Mesenchymal stem cell (in vitro differentiated cells and primary cell): ENCODE data around the gene SKIL.

ENCODE experiments used
- DNase-seq: peaks from one replicate; pipeline ENCODE4 v3.0.0-alpha.2; 2013
- H2AFZ ChIP-seq: one replicate; pipeline ENCODE4 v1.6.1; 2013; ENCODE audit warnings: low read depth, mild to moderate bottlenecking, control low read depth, inconsistent platforms, low read length, moderate library complexity
- H2AK5ac ChIP-seq: 2 replicates; pipeline ENCODE4 v1.6.1; 2013; ENCODE audit warnings: low read length, moderate library complexity, mild to moderate bottlenecking, inconsistent platforms; ENCODE audit not compliant: severe bottlenecking
- H2BK120ac ChIP-seq: one replicate; pipeline ENCODE4 v1.6.1; 2013; ENCODE audit warnings: low read depth, mild to moderate bottlenecking, inconsistent platforms, low read length, moderate library complexity
- H2BK12ac ChIP-seq, 2 experiments: one replicate each; pipeline ENCODE4 v1.6.1; 2013; ENCODE audit warnings: inconsistent platforms in 2 of 2, low read length in 2 of 2, mild to moderate bottlenecking in 2 of 2, moderate library complexity in 2 of 2, control low read depth in 1 of 2
- H2BK15ac ChIP-seq: one replicate; pipeline ENCODE4 v1.6.1; 2013; ENCODE audit warnings: mild to moderate bottlenecking, low read depth, inconsistent platforms; ENCODE audit not compliant: poor library complexity, severe bottlenecking
- H2BK5ac ChIP-seq: 2 replicates; pipeline ENCODE4 v1.6.1; 2013; ENCODE audit warnings: low read depth, mild to moderate bottlenecking, low read length, control low read depth, inconsistent platforms; ENCODE audit not compliant: poor library complexity, severe bottlenecking
- H3K14ac ChIP-seq, 2 experiments: one replicate each; pipeline ENCODE4 v1.6.1; 2013; ENCODE audit warnings: inconsistent platforms in 2 of 2, low read length in 2 of 2, control low read depth in 1 of 2, mild to moderate bottlenecking in 1 of 2, moderate library complexity in 1 of 2
- H3K18ac ChIP-seq, 2 experiments: one replicate each; pipeline ENCODE4 v1.6.1; 2013; ENCODE audit warnings: inconsistent platforms in 2 of 2, low read length in 2 of 2, control low read depth in 1 of 2, low read depth in 1 of 2, mild to moderate bottlenecking in 1 of 2
- H3K23ac ChIP-seq, 2 experiments: one replicate each; pipeline ENCODE4 v1.6.1; 2013; ENCODE audit warnings: inconsistent platforms in 2 of 2, low read length in 2 of 2, mild to moderate bottlenecking in 2 of 2, moderate library complexity in 2 of 2, control low read depth in 1 of 2
- H3K27ac ChIP-seq: 2 replicates; pipeline ENCODE4 v1.5.1; 2013; ENCODE audit warnings: mild to moderate bottlenecking, moderate library complexity, low read length, control low read depth, inconsistent platforms; ENCODE audit not compliant: poor library complexity, severe bottlenecking
- H3K27me3 ChIP-seq, 2 experiments: 2 replicates each; pipeline versions ENCODE4 v1.6.1 to v1.7.0; 2013; ENCODE audit warnings: low read length in 2 of 2, mild to moderate bottlenecking in 2 of 2, moderate library complexity in 2 of 2, control low read depth in 1 of 2, inconsistent platforms in 1 of 2; ENCODE audit not compliant: control insufficient read depth in 1 of 2, insufficient read depth in 1 of 2
- H3K36me3 ChIP-seq, 2 experiments: 2 replicates each; pipeline versions ENCODE4 v1.6.1 to v1.7.0; 2013; ENCODE audit warnings: low read length in 2 of 2, control low read depth in 1 of 2, inconsistent platforms in 1 of 2, low read depth in 1 of 2, mild to moderate bottlenecking in 1 of 2; ENCODE audit not compliant: insufficient read depth in 2 of 2, control insufficient read depth in 1 of 2
- H3K4ac ChIP-seq, 2 experiments: one replicate each; pipeline ENCODE4 v1.6.1; 2013; ENCODE audit warnings: inconsistent platforms in 2 of 2, low read length in 2 of 2, mild to moderate bottlenecking in 2 of 2, moderate library complexity in 2 of 2, control low read depth in 1 of 2, low read depth in 1 of 2
- H3K4me1 ChIP-seq: 2 replicates; pipeline ENCODE4 v1.6.1; 2013; ENCODE audit warnings: low read depth, low read length, control low read depth; ENCODE audit not compliant: control insufficient read depth, insufficient read depth
- H3K4me2 ChIP-seq: 2 replicates; pipeline ENCODE4 v1.6.1; 2013; ENCODE audit warnings: low read length, mild to moderate bottlenecking, inconsistent platforms; ENCODE audit not compliant: poor library complexity, severe bottlenecking
- H3K4me3 ChIP-seq, 2 experiments: 2 replicates each; pipeline versions ENCODE4 v1.5.1 to v1.7.0; 2013; ENCODE audit warnings: low read length in 2 of 2, mild to moderate bottlenecking in 2 of 2, control low read depth in 1 of 2, low read depth in 1 of 2; ENCODE audit not compliant: insufficient read depth in 1 of 2
- H3K79me1 ChIP-seq: replicated peaks from 2 replicates; pipeline ENCODE4 v1.6.1; 2013; ENCODE audit warnings: mild to moderate bottlenecking, control low read depth, low read length, inconsistent platforms; ENCODE audit not compliant: poor library complexity, severe bottlenecking
- H3K9ac ChIP-seq: 2 replicates; pipeline ENCODE4 v1.7.0; 2013; ENCODE audit warnings: mild to moderate bottlenecking, low read length, moderate library complexity
- H3K9me3 ChIP-seq: 2 replicates; pipeline ENCODE4 v1.7.0; 2013; ENCODE audit warnings: mild to moderate bottlenecking, low read length; ENCODE audit not compliant: control insufficient read depth
- H4K8ac ChIP-seq: one replicate; pipeline ENCODE4 v1.6.1; 2013; ENCODE audit warnings: inconsistent platforms, mild to moderate bottlenecking, low read length, moderate library complexity
- H4K91ac ChIP-seq: one replicate; pipeline ENCODE4 v1.6.1; 2013; ENCODE audit warnings: mild to moderate bottlenecking, low read length, inconsistent platforms

SKIL gene

DNA sequence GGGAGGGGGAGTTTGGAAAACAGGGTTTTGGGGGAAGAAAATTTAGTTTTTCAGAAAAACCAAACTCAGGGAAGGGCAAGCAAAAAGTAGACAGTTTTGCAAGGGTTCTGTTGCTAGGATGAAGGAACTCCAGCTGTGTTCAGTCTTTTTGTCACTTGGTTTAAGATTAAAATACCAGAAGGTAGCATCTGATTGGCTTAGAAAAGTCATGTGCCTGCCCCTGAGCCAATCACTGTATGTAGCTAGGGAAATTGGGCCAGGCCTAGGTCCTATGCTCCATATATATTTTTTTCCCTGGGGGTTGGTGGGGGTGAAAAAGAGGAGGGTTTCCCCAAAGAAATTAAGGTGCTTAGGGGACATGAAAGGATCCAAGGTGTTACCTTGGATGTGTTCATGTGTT is 85.4 kb downstream of the SKIL start:
- no peak overlapping the region for H2BK5ac ChIP-seq

DNA sequence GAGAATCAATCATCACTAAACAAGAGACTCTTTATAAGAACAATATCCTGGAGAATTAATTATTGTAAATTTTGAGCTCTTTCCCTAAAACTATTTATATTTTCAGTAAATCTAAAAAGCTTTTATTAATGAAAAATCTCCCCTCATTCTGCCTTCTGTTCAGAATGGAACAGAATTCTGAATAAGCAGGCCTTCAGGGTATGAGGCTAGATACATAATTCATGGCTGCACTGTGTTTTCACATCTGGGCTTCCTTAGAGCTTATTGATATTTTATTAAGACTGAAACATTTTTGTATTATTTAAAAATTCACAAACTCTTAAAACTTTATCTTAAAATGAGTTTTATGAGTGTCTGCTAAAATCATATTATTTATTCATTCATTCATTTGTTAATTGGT is 85.9 kb downstream of the SKIL start:
- Histone ChIP-seq H2AK5ac (no peak overlapping the region), H3K27me3 (no peaks in the 10 kb centered on the region), H3K4me1 (no peaks in the 10 kb centered on the region), H3K27ac (no peak overlapping the region), H2BK120ac (no peak overlapping the region), H4K8ac (no peak overlapping the region), H3K23ac (no peak overlapping the region), H3K4me2 (no peak overlapping the region), H3K18ac (no peak overlapping the region), H4K91ac (no peak overlapping the region), H2BK5ac (no peak overlapping the region), H2BK12ac (no peak overlapping the region), H3K4ac (no peak overlapping the region), H3K9ac (no peak overlapping the region), H3K79me1 (no peaks in the 10 kb centered on the region), H2BK15ac (no peak overlapping the region), H2AFZ (no peak overlapping the region), H3K9me3 (no peaks in the 10 kb centered on the region), H3K4me3 (no peak overlapping the region), H3K14ac (no peak overlapping the region), H3K36me3 (peaks cover 0 to 10% of the 10 kb centered on the region in 2 experiments)
- no peak for DNase-seq

More for the DNA sequence above, 85.4 kb downstream of the SKIL start:
- H2AFZ ChIP-seq = no peak overlapping the region
- no peak overlapping the region for H3K4me2 ChIP-seq
- H3K79me1 ChIP-seq = no peaks in the 10 kb centered on the region
- no peak overlapping the region for H3K4me3 ChIP-seq
- H3K23ac ChIP-seq = no peak overlapping the region
- no peak overlapping the region for H2AK5ac ChIP-seq
- H3K4ac ChIP-seq = no peak overlapping the region
- peaks cover 0 to 16% of the 10 kb centered on the region in 2 experiments for H3K36me3 ChIP-seq
- no peak overlapping the region for H2BK12ac ChIP-seq
- H4K91ac ChIP-seq = no peak overlapping the region
- no peaks in the 10 kb centered on the region for H3K9me3 ChIP-seq
- H3K27me3 ChIP-seq = no peaks in the 10 kb centered on the region
- H4K8ac ChIP-seq = no peak overlapping the region
- H2BK15ac ChIP-seq = no peak overlapping the region
- no peak overlapping the region for H2BK120ac ChIP-seq
- H3K9ac ChIP-seq = no peak overlapping the region
- H3K27ac ChIP-seq = no peak overlapping the region
- no peak overlapping the region for H3K18ac ChIP-seq
- peaks cover 3% of the 10 kb centered on the region for H3K4me1 ChIP-seq
- H3K14ac ChIP-seq = no peak overlapping the region
- no peak for DNase-seq
